Measurements from ENCODE around the gene URM1.

DNA sequence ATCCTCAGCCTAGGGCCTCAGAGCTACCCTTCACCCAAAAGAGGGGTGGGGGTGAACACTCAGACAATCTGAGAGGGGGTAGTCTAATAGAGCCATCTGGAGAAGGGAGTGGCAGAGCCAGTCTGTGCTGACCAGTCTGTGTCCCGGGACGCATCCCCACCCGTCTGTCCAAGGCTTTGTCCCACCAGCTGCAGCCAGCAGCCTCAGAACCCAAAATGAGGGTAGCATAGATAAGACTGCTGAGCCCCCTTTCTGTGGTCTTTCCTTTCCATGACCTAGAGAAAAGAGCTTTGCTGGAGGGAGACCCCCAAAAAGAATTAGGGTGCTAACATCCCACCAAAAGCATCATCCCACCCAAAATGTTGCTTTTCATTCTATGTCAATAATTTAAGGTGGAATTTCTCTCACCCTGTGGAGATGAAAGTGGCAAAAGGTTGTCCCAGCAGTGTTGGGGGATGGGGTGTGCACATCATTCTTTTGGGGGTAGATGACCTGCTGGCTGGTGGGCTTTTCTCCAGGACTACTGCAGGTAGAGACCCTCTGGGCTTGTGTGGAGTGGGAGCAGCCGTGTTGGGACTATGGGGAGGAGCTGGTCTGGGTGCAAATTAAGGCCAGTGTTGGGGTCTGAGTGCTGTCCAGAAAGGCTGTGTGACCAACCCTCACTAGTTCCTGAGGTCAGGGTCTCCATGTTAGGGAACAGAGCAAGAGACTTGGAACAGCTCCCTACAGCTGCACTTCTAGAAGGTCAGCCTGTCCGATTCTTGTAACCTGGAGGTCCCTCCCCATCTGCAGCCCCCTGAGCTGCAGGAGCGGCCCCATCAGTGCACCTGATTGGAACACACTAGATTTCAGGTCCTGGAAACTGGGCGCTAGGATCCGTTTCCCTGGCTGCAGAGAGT lies 19.9 kb downstream of the URM1 start:
- TF ChIP-seq, protein P1, sequence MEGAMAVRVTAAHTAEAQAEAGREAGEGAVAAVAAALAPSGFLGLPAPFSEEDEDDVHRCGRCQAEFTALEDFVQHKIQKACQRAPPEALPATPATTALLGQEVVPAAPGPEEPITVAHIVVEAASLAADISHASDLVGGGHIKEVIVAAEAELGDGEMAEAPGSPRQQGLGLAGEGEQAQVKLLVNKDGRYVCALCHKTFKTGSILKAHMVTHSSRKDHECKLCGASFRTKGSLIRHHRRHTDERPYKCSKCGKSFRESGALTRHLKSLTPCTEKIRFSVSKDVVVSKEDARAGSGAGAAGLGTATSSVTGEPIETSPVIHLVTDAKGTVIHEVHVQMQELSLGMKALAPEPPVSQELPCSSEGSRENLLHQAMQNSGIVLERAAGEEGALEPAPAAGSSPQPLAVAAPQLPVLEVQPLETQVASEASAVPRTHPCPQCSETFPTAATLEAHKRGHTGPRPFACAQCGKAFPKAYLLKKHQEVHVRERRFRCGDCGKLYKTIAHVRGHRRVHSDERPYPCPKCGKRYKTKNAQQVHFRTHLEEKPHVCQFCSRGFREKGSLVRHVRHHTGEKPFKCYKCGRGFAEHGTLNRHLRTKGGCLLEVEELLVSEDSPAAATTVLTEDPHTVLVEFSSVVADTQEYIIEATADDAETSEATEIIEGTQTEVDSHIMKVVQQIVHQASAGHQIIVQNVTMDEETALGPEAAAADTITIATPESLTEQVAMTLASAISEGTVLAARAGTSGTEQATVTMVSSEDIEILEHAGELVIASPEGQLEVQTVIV (IDR thresholded peaks at IDR 0.05; ENCODE audit: borderline replicate concordance, partially characterized antibody): no peak
- TF ChIP-seq GABPA (IDR thresholded peaks at IDR 0.05; ENCODE audit: low read depth): no peak
- TF ChIP-seq YY1 (IDR thresholded peaks at IDR 0.05; ENCODE audit: low read depth, low read length): no peak
- no peak for TF ChIP-seq FOXK2 (IDR thresholded peaks at IDR 0.05)

Measured in GM12878 (cell line).